GM18951 (cell line): ENCODE data around the gene CCDC88C.

ENCODE experiments used
- POLR2A ChIP-seq: IDR thresholded peaks from 4 replicates; pipeline ENCODE4 v1.6.1; 2011; ENCODE audit warnings: mild to moderate bottlenecking; ENCODE audit not compliant: insufficient read length, insufficient read depth; ENCODE audit errors: extremely low read depth
- in situ Hi-C: fragments of 300-500 bp; cut with MboI; formaldehyde crosslinking; loops from one replicate; pipeline ENCODE4 v1.12.0; 2022; ENCODE audit warnings: low sequenced_read_pairs, mixed read lengths, inconsistent platforms; ENCODE audit not compliant: unreplicated experiment

Gene CCDC88C

GRCh38 chr14:91424813-91425530 is 7.4 kb upstream of the CCDC88C start:
- in situ Hi-C loops, result loop anchor here (10.0 kb wide), 2 partner anchors 110 to 250 kb away; no protein-coding TSS in a partner anchor
- no peak for TF ChIP-seq POLR2A

- in situ Hi-C loops, result loop anchor here (10.0 kb wide), 2 partner anchors 106 to 246 kb away; no protein-coding TSS in a partner anchor
- TF ChIP-seq POLR2A, result no peak
Measured at GRCh38 chr14:91420686-91421085, 3.1 kb upstream of the CCDC88C start.

DNA sequence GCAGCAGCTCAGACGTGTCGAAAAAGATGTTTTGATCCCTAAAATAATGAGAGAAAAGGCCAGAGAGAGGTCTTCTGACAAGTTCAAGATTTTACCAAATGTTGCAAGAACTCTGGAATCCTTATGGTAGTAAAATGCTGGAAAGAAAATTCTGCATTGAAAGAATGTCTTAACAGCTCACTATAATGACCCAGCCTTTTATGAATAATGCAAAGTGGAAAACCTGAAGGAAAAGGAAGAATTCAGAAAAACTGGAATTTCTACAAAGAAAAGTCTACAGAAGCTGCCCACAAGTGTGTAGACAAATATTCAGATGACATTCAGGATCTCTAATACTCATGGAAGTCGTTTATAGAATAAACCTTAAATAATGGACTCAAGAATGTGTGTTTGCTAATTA is 1.8 kb upstream of the CCDC88C start:
- in situ Hi-C loops, result no loop called here
- TF ChIP-seq POLR2A, result no peak

DNA sequence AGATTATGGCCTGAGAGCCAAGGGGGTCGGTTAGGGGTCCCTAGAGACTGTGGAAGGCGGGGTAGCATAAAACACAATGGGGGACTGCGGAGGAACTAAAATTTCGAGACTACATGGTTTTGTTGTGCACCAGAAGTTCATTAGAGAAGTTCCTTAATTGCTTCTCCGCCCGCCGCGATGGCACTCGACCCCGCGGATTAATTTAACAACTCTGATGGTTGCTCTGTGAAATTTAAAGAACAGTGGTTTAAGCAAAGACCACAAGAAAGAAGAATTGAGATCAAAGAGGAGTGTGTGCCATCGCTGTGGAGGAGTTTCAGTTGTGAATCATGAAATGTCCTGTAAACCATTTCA is 1.4 kb upstream of the CCDC88C start:
- TF ChIP-seq POLR2A, result no peak
- in situ Hi-C loops, result no loop called here

DNA sequence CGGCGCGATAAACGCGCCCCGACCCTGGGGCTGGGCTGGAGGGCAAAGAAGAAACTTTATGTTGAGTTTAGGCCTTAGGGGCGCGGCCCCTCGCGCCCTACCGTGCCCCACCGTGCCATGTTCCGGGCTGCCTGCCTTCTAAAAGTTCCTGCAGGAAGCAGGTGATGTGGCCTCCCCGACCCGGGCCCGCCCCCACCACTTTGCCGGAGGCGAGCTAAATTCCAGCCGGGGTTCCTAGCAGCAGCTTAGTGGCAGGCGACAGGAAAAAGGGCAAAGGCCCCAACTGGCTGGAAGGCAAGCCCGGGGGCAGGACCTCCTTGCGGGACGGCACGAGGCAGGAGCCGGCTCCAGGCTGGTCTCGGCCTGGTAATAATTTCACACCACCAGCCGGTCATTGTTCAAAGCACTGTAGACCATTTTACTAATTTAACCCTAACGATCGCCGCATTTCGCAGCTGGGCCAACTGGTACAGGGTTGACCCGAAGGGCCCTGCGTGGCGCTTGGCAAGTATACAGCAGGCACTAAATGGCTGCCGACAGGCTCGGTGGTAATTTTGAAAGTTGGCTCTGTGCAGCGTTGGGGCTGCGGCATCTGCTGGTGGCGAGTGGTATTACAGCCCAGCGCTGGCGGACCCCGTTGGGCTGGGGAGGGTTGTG is 895 bp upstream of the CCDC88C start:
- no peak for TF ChIP-seq POLR2A
- in situ Hi-C loops, result no loop called here

- in situ Hi-C loops, result no loop called here
- peak; percentile 37 for TF ChIP-seq POLR2A
Measured at GRCh38 chr14:91417983-91418386, 365 bp upstream of the CCDC88C start.

DNA sequence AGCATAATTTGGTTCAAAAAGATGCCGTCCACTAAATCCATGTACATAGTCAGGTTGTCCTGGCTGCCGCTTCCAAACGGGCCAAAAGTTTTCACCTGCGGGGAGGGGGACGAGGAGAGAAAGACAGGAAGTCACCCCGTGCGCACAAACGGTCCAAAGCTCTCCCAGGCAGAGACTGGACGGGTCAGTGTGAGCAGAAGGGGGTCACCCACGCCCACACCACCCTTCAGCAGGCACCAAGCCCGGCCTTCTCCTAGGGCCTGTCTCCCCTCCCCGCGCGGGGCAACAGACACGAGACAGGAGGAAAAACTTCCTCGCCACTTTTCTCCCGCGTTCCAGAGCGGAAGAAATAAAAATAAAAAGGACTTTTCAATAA is 888 bp downstream of the CCDC88C start:
- in situ Hi-C loops, result no loop called here
- no peak for TF ChIP-seq POLR2A

DNA sequence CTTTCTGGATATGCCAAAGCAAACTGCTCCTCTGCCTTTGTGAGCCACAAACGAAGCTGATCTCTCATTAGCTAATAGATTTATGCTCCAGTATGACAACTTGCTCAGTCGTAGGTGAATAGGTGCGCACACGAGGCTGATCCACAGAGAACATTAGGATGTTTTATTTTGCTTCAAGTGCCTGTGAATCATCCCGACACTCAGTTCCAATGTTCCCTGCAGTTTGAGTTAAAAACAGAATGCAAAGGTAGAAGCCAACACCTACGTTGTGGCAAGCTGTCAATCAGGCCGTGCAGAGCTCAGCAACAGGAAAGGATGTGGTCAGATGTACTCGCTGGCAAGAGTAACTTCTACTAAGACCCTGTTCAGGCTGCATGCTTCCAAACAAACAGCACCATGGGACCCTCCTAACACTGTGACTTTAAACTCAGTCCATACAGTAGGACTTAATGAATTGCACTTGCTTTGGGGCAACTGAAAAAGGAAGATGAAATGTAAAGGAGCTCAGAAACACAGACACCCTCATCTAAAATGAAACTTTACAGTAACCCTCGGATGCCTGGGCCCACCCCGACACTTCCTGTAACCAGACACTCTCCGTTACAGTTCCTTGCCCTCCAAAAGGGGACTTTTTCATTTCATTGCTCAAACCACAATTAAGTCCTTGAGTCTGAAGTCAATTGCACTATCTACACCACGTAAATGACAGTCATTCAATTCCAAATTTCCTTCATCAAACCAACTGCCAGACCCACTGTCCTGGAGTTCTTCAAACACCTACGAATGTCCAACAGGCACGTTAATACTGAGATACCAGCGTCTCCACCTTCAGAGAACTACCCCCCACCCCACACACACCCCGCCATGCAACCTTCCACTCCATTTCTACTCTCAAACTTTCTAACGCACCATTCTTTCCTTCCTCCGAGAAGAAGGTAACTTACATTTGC is 1.6 kb downstream of the CCDC88C start:
- in situ Hi-C loops, result no loop called here
- peak; percentile 43 for TF ChIP-seq POLR2A

- no peak for TF ChIP-seq POLR2A
- in situ Hi-C loops, result no loop called here
Measured at GRCh38 chr14:91414475-91414833, 3.2 kb downstream of the CCDC88C start.

DNA sequence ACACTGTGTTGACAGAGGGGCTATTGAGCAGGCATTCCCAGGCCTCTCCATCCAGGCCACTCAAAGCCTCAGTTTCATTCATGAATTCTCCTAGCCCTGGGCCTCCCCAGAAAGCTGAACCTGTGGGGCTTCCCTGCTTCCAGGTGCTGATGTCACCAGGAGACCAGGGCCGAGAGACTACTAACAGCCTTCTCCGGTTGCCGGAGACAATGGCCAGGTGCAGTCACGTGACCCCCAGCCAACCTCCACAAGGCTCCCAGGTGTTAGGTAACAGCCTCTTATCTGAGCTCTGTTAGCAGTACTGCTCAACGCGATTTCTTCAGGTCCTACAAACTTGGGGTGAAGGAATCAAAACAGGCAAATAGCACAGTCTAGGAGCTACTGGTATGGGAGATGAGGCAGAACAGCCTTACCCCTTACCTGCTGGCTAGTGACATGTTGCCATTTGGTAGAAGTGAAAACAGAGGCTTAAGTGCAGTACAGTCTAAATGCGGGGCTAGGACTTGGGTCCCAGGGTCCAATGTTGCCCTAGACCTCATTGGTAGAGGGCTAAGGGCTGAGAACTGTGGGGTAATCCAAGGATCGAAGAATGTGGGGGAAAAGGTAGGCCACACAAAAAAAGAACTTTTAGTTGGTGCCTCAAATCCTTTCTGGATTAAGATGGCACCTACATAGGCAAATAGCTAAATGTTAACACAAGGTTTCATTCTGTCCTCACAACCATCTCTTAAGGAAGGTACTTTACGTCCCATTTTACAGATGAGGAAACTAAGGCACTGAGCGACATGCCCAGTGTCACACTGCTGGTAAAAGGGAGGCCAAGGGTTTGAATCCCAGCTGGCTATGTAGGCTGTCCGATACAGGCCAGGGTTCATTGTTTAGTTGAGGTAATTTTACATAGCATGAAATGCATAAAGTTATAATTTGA is 3.8 kb downstream of the CCDC88C start:
- TF ChIP-seq POLR2A, result no peak
- in situ Hi-C loops, result no loop called here

- in situ Hi-C loops, result no loop called here
- TF ChIP-seq POLR2A, result no peak
Measured at GRCh38 chr14:91412939-91413338, 4.7 kb downstream of the CCDC88C start.

DNA sequence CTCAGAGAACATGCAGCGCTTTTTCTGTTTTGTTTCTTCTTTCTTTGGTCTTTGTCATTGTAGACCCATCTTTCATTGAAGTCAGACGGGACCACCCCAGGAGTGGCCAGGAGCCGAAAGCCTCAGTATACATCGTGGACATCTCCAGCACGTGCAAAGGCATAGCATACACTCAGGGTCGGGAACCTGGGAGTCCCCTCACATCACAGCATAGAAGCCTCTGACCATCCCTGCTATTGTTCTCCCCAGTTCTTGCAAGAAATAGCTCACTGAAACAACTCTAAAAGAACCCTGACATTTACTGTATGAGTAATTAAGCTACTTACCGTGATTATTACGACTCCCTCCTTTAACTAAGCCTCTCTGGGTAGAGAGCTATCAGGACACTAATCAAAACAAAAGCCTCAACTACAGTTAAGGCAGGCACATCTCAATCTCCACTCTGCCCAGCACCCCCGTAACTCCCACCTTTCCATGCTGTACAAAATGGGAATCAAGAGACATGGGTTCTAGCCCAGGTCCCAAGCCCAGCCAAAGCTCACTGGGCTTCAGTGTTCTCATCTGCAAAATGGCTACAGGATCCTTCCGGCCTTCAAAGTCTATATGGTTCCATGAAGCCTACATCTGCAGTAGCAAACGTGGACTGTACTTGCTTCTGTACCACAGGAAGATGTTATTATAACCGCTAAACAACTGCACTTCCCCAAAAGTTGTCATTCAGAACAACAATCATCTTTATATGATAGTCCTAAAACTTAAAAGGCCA is 6.7 kb downstream of the CCDC88C start:
- in situ Hi-C loops, result no loop called here
- no peak for TF ChIP-seq POLR2A
